ENCODE results near the gene ACOT11.

DNA sequence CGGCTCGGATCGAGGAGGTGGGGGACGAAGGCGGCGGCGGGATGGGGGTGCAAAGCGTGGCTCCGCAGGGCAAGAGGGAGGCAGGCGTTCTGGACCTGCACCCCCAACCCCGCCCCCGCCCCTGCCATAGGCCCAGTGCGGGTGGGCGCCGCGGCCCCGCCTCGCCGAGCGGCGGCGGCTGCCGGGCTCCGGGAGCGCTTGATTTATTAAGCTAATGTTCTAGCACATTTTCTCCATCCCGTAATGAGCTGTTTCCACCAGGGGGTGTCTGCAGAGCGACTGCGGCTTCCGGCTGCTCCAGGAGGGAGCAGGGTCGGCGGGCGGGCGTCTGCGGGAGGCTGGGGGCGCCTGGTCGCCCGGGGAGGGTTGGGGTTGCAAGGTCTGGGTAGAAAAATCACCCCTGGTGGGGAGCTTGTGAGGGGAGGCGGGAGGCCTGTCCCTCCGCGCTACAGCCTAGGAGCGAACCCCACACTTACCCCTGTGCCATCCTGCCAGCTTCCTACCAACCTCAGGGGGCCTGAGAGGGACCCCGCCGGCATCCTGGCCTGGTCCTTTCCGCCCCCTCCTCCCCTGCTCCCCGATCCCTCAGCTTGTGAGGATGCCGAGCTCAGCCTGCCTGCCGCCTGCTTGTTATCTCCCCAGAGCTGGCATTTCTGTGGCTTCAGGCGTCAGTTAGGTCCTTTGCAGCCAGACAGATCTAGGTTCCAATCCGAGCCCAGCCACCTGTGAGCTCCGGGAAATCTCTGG is 48.5 kb upstream of the ACOT11 start:
- TF ChIP-seq, protein P1, sequence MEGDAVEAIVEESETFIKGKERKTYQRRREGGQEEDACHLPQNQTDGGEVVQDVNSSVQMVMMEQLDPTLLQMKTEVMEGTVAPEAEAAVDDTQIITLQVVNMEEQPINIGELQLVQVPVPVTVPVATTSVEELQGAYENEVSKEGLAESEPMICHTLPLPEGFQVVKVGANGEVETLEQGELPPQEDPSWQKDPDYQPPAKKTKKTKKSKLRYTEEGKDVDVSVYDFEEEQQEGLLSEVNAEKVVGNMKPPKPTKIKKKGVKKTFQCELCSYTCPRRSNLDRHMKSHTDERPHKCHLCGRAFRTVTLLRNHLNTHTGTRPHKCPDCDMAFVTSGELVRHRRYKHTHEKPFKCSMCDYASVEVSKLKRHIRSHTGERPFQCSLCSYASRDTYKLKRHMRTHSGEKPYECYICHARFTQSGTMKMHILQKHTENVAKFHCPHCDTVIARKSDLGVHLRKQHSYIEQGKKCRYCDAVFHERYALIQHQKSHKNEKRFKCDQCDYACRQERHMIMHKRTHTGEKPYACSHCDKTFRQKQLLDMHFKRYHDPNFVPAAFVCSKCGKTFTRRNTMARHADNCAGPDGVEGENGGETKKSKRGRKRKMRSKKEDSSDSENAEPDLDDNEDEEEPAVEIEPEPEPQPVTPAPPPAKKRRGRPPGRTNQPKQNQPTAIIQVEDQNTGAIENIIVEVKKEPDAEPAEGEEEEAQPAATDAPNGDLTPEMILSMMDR (IDR thresholded peaks at IDR 0.05): peak; percentile 73; the same call in 1 of the 2 replicates
- TF ChIP-seq POLR2AphosphoS5 (IDR thresholded peaks at IDR 0.05; ENCODE audit: low read depth, low read length): no peak
- TF ChIP-seq, protein P2, sequence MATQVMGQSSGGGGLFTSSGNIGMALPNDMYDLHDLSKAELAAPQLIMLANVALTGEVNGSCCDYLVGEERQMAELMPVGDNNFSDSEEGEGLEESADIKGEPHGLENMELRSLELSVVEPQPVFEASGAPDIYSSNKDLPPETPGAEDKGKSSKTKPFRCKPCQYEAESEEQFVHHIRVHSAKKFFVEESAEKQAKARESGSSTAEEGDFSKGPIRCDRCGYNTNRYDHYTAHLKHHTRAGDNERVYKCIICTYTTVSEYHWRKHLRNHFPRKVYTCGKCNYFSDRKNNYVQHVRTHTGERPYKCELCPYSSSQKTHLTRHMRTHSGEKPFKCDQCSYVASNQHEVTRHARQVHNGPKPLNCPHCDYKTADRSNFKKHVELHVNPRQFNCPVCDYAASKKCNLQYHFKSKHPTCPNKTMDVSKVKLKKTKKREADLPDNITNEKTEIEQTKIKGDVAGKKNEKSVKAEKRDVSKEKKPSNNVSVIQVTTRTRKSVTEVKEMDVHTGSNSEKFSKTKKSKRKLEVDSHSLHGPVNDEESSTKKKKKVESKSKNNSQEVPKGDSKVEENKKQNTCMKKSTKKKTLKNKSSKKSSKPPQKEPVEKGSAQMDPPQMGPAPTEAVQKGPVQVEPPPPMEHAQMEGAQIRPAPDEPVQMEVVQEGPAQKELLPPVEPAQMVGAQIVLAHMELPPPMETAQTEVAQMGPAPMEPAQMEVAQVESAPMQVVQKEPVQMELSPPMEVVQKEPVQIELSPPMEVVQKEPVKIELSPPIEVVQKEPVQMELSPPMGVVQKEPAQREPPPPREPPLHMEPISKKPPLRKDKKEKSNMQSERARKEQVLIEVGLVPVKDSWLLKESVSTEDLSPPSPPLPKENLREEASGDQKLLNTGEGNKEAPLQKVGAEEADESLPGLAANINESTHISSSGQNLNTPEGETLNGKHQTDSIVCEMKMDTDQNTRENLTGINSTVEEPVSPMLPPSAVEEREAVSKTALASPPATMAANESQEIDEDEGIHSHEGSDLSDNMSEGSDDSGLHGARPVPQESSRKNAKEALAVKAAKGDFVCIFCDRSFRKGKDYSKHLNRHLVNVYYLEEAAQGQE (IDR thresholded peaks at IDR 0.05; ENCODE audit: insufficient read depth in 1 of 2, low read depth in 2 of 2, low read length in 1 of 2): no peak
- TF ChIP-seq TCF7L2 (IDR thresholded peaks at IDR 0.05; ENCODE audit: low read depth, low read length): no peak
- no peak for TF ChIP-seq SIN3A (IDR thresholded peaks at IDR 0.05; ENCODE audit: borderline replicate concordance, insufficient read depth, low read depth, low read length)
